ENCODE results near the gene TBX1. TPM values are rescaled to one million over a fixed set of nuclear protein-coding genes. Genes with fewer than 3 reads are reported as not detected.
"Not testable (repeated sequence)": the region's sequence is repeated elsewhere in the genome, so short reads cannot be mapped to it uniquely, and the experiment has no call there.

The TBX1 gene
- polyA plus RNA-seq, 4 donors = 0.17 to 0.59 (median 0.25) TPM

- DNase-seq (ENCODE audit: low read depth in 4 of 4, low spot score in 3 of 4) = no peak
Measured at GRCh38 chr22:19763458-19764298, 3.1 kb downstream of the TBX1 start.

GRCh38 chr22:19764299-19764593 lies 3.7 kb downstream of the TBX1 start:
- DNase-seq (ENCODE audit: low read depth in 4 of 4, low spot score in 3 of 4) = no peak

- no peak for DNase-seq (ENCODE audit: low read depth in 4 of 4, low spot score in 3 of 4)
Measured at GRCh38 chr22:19764636-19765476, 4.3 kb downstream of the TBX1 start.

GRCh38 chr22:19765477-19766239 lies 5.1 kb downstream of the TBX1 start:
- no peak for DNase-seq (ENCODE audit: low read depth in 4 of 4, low spot score in 3 of 4)

GRCh38 chr22:19766240-19766510 lies 5.6 kb downstream of the TBX1 start:
- no peak for DNase-seq (ENCODE audit: low read depth in 4 of 4, low spot score in 3 of 4)

- no peak for DNase-seq (ENCODE audit: low read depth in 4 of 4, low spot score in 3 of 4)
Measured at GRCh38 chr22:19766511-19767426, 6.2 kb downstream of the TBX1 start.

- DNase-seq (ENCODE audit: low read depth in 4 of 4, low spot score in 3 of 4) = no peak
Measured at GRCh38 chr22:19767427-19768341, 7.1 kb downstream of the TBX1 start.

GRCh38 chr22:19769393-19769715 lies 8.8 kb downstream of the TBX1 start:
- no peak for DNase-seq (ENCODE audit: low read depth in 4 of 4, low spot score in 3 of 4)

GRCh38 chr22:19770349-19771220 lies 10.0 kb downstream of the TBX1 start:
- no peak for DNase-seq (ENCODE audit: low read depth in 4 of 4, low spot score in 3 of 4)

GRCh38 chr22:19772422-19772672 lies 11.8 kb downstream of the TBX1 start:
- DNase-seq (ENCODE audit: low read depth in 4 of 4, low spot score in 3 of 4) = no peak

- DNase-seq (ENCODE audit: low read depth in 4 of 4, low spot score in 3 of 4) = no peak
Measured at GRCh38 chr22:19772673-19773469, 12.3 kb downstream of the TBX1 start.

- DNase-seq (ENCODE audit: low read depth in 4 of 4, low spot score in 3 of 4) = no peak
Measured at GRCh38 chr22:19773470-19774040, 13.0 kb downstream of the TBX1 start.

GRCh38 chr22:19774628-19775027 lies 14.1 kb downstream of the TBX1 start:
- DNase-seq (ENCODE audit: low read depth in 4 of 4, low spot score in 3 of 4) = no peak

- DNase-seq (ENCODE audit: low read depth in 4 of 4, low spot score in 3 of 4) = no peak
Measured at GRCh38 chr22:19775496-19776325, 15.1 kb downstream of the TBX1 start.

- DNase-seq (ENCODE audit: low read depth in 4 of 4, low spot score in 3 of 4) = no peak
Measured at GRCh38 chr22:19776433-19777031, 16.0 kb downstream of the TBX1 start.

GRCh38 chr22:19777192-19777591 lies 16.6 kb downstream of the TBX1 start:
- DNase-seq (ENCODE audit: low read depth in 4 of 4, low spot score in 3 of 4) = not testable (repeated sequence)
